ENCODE results near the gene TMEM170B. TPM values are rescaled to one million over a fixed set of nuclear protein-coding genes. Genes with fewer than 3 reads are reported as not detected.

Gene TMEM170B
- total RNA-seq, 1 experiment from 2014 or later = 1.0 TPM

DNA sequence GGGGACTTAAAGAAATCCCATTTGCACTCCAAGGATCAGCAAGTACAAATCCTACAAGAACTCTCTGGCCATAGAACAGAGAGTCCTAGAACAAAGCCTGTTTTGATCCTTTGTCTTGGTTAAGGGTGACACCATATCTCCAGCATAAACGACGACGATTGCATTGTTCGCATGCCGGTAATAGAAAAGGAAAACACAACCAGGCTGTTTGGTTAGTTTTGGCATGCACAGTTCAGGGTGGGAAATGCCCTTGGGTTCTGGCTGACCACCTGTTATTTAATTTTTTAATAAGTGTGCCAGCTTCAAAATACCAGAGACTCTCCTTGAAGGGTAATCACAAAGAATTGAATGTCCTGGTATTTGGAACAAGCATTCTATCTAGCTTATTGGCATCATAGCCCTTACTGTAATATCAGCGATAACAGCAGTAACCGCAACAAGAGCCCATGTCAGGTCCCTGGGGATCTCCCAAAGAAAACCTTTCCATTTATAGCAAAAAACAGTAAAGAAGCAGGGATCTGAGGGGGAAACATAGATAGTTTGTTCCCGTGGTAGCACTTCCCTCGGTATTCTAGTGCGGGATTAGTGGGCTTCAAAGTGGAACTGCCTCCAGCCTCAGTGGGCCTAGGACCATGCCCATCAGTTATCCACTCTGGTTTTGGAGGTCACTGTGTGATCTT is 77.1 kb downstream of the TMEM170B start:
- Histone ChIP-seq H3K4me3 (replicated peaks in 1 of 2; ENCODE audit: low read depth in 1 of 2, low read length in 2 of 2) (no peak overlapping the region), H3K4me2 (ENCODE audit: low read length) (peak overlapping the region; percentile 48), H3K9ac (ENCODE audit: low read length) (no peak overlapping the region), H3K79me2 (ENCODE audit: insufficient read depth, low read length) (no peaks in the 10 kb centered on the region), H3K4me1 (ENCODE audit: control insufficient read depth in 1 of 2, insufficient read depth in 2 of 2, low read length in 2 of 2) (peaks cover 10 to 17% of the 10 kb centered on the region in 2 experiments), H3K9me2 (ENCODE audit: insufficient read depth) (no peaks in the 10 kb centered on the region), H3K36me3 (ENCODE audit: control insufficient read depth in 1 of 2, insufficient read depth in 2 of 2, low read length in 2 of 2) (no peaks in the 10 kb centered on the region), H2AFZ (ENCODE audit: low read depth, low read length, poor library complexity, severe bottlenecking) (no peak overlapping the region), H4K20me1 (ENCODE audit: insufficient read depth) (no peaks in the 10 kb centered on the region), H3K27ac (ENCODE audit: low read depth, low read length) (no peak overlapping the region), H3K9me3 (ENCODE audit: control insufficient read depth in 1 of 2, insufficient read depth in 1 of 2, low read depth in 1 of 2, low read length in 2 of 2) (no peaks in the 10 kb centered on the region), H3K27me3 (ENCODE audit: insufficient read depth, low read length) (no peaks in the 10 kb centered on the region)
- intact Hi-C loops (cut with micrococcal nuclease) = no loop called here
- TF ChIP-seq CEBPB (IDR thresholded peaks at IDR 0.05; ENCODE audit: low read depth) (no peak), SP1 (IDR thresholded peaks at IDR 0.05; ENCODE audit: low read depth) (no peak), CBX3 (IDR thresholded peaks at IDR 0.05; ENCODE audit: low read depth) (no peak), ZFX (IDR thresholded peaks at IDR 0.05) (no peak), YY1 (IDR thresholded peaks at IDR 0.05; ENCODE audit: extremely low read depth, insufficient replicate concordance, low read depth, low read length) (no peak), POLR2A (IDR thresholded peaks at IDR 0.05; ENCODE audit: borderline replicate concordance, extremely low read depth, insufficient read depth, insufficient read length) (no peak), POLR2AphosphoS5 (IDR thresholded peaks at IDR 0.05; ENCODE audit: low read depth, low read length) (no peak), JUND (IDR thresholded peaks at IDR 0.05) (no peak), ZNF274 (IDR thresholded peaks at IDR 0.05; ENCODE audit: low read depth, low read length) (no peak), ELF1 (IDR thresholded peaks at IDR 0.05; ENCODE audit: borderline replicate concordance, low read depth) (no peak), EZH2phosphoT487 (IDR thresholded peaks at IDR 0.05; ENCODE audit: borderline replicate concordance) (no peak)
- TF ChIP-seq, protein P1, sequence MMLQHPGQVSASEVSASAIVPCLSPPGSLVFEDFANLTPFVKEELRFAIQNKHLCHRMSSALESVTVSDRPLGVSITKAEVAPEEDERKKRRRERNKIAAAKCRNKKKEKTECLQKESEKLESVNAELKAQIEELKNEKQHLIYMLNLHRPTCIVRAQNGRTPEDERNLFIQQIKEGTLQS (IDR thresholded peaks at IDR 0.05) = no peak
- ATAC-seq (no peak), DNase-seq (ENCODE audit: low read depth, low spot score) (no peak)
- ChIA-PET POLR2A (no interaction called here), RAD21 (ENCODE audit: low non-redundant PET in 1 of 2, low total read pairs in 2 of 2, uncharacterized antibody in 2 of 2, unreplicated experiment in 2 of 2) (no interaction called here), CTCF (no interaction called here)
- no TSS peak for BruUV-seq (replicated peaks)

DNA sequence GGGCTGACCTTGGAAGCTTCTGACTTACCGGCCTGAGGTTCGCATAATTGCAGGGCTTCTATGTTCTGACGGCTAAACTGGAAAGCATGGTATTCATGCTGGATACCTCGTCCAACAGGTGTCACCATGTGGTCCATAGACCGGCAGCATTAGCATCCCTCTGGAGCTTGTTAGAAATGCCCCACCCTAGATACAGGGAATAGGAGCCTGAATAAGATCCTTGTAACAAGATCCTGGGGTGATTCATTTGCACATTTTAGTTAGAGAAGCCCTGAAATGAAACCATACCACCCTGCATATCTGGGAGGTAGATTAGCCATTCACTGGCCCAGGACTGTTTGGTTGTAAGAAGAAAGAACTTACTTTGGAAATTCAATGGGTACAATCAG is 77.7 kb downstream of the TMEM170B start:
- Histone ChIP-seq H3K27ac (ENCODE audit: low read depth, low read length) (no peak overlapping the region), H3K9me3 (ENCODE audit: control insufficient read depth in 1 of 2, insufficient read depth in 1 of 2, low read depth in 1 of 2, low read length in 2 of 2) (no peaks in the 10 kb centered on the region), H3K9me2 (ENCODE audit: insufficient read depth) (no peaks in the 10 kb centered on the region), H3K4me2 (ENCODE audit: low read length) (no peak overlapping the region), H3K36me3 (ENCODE audit: control insufficient read depth in 1 of 2, insufficient read depth in 2 of 2, low read length in 2 of 2) (no peaks in the 10 kb centered on the region), H3K79me2 (ENCODE audit: insufficient read depth, low read length) (no peaks in the 10 kb centered on the region), H3K9ac (ENCODE audit: low read length) (no peak overlapping the region), H3K4me3 (replicated peaks in 1 of 2; ENCODE audit: low read depth in 1 of 2, low read length in 2 of 2) (no peak overlapping the region), H4K20me1 (ENCODE audit: insufficient read depth) (no peaks in the 10 kb centered on the region), H3K27me3 (ENCODE audit: insufficient read depth, low read length) (no peaks in the 10 kb centered on the region), H3K4me1 (ENCODE audit: control insufficient read depth in 1 of 2, insufficient read depth in 2 of 2, low read length in 2 of 2) (peaks cover 10 to 17% of the 10 kb centered on the region in 2 experiments), H2AFZ (ENCODE audit: low read depth, low read length, poor library complexity, severe bottlenecking) (no peak overlapping the region)
- TF ChIP-seq SRF (IDR thresholded peaks at IDR 0.05; ENCODE audit: low read depth) = no peak
- TF ChIP-seq TCF7L2 (IDR thresholded peaks at IDR 0.05; ENCODE audit: borderline replicate concordance, extremely low read depth, insufficient read depth, insufficient read length) = no peak
- TF ChIP-seq YY1 (IDR thresholded peaks at IDR 0.05; ENCODE audit: extremely low read depth, insufficient replicate concordance, low read depth, low read length) = no peak
- TF ChIP-seq SP1 (IDR thresholded peaks at IDR 0.05; ENCODE audit: low read depth) = no peak
- TF ChIP-seq ZFX (IDR thresholded peaks at IDR 0.05) = no peak
- no peak for TF ChIP-seq FOSL1 (IDR thresholded peaks at IDR 0.05; ENCODE audit: low read depth)
- RAD21 ChIA-PET (ENCODE audit: low non-redundant PET in 1 of 2, low total read pairs in 2 of 2, uncharacterized antibody in 2 of 2, unreplicated experiment in 2 of 2) = no interaction called here
- DNase-seq (ENCODE audit: low read depth, low spot score) (no peak), ATAC-seq (no peak)
- CTCF ChIA-PET = interaction anchor here (1.0 kb wide), 1 partner anchor 10 kb away, joined by 3 read pairs; no protein-coding TSS in a partner anchor
- BruUV-seq (replicated peaks) = no TSS peak
- POLR2A ChIA-PET = no interaction called here
- intact Hi-C loops (cut with micrococcal nuclease) = no loop called here

Measured in HCT116 (cell line).